ENCODE measurements around the gene DRGX.

The DRGX gene

GRCh38 chr10:49389361-49389933 is 6.4 kb downstream of the DRGX start:
- Histone ChIP-seq H3K9me3 (ENCODE audit: low read depth, low read length) (no peaks in the 10 kb centered on the region), H3K4me3 (no peak overlapping the region), H3K27ac (no peak overlapping the region), H3K36me3 (ENCODE audit: insufficient read depth, low read length) (no peaks in the 10 kb centered on the region), H3K9ac (ENCODE audit: insufficient read length) (no peak overlapping the region)
- DNase-seq (ENCODE audit: low read depth, low spot score): no peak
- TF ChIP-seq FOXP2 (optimal IDR thresholded peaks at IDR 0.05; ENCODE audit: control extremely low read depth, extremely low read length, insufficient read depth) (no peak), EZH2 (IDR thresholded peaks at IDR 0.05) (no peak), POLR2AphosphoS5 (IDR thresholded peaks at IDR 0.05; ENCODE audit: borderline replicate concordance, low read depth, low read length) (no peak)

- Histone ChIP-seq H3K4me3 (no peak overlapping the region), H3K27ac (no peak overlapping the region), H3K9ac (ENCODE audit: insufficient read length) (no peak overlapping the region), H3K36me3 (ENCODE audit: insufficient read depth, low read length) (no peaks in the 10 kb centered on the region), H3K9me3 (ENCODE audit: low read depth, low read length) (no peaks in the 10 kb centered on the region)
- no peak for DNase-seq (ENCODE audit: low read depth, low spot score)
- TF ChIP-seq POLR2AphosphoS5 (IDR thresholded peaks at IDR 0.05; ENCODE audit: borderline replicate concordance, low read depth, low read length) (no peak), FOXP2 (optimal IDR thresholded peaks at IDR 0.05; ENCODE audit: control extremely low read depth, extremely low read length, insufficient read depth) (no peak), EZH2 (IDR thresholded peaks at IDR 0.05) (no peak)
Measured at GRCh38 chr10:49388161-49388560, 7.7 kb downstream of the DRGX start.

GRCh38 chr10:49387071-49387470 is 8.8 kb downstream of the DRGX start:
- H3K4me3 ChIP-seq: no peak overlapping the region
- H3K9me3 ChIP-seq (ENCODE audit: low read depth, low read length): no peaks in the 10 kb centered on the region
- H3K36me3 ChIP-seq (ENCODE audit: insufficient read depth, low read length): no peaks in the 10 kb centered on the region
- H3K27ac ChIP-seq: no peak overlapping the region
- no peak overlapping the region for H3K9ac ChIP-seq (ENCODE audit: insufficient read length)
- DNase-seq (ENCODE audit: low read depth, low spot score): no peak
- TF ChIP-seq POLR2AphosphoS5 (IDR thresholded peaks at IDR 0.05; ENCODE audit: borderline replicate concordance, low read depth, low read length) (no peak), FOXP2 (optimal IDR thresholded peaks at IDR 0.05; ENCODE audit: control extremely low read depth, extremely low read length, insufficient read depth) (no peak), EZH2 (IDR thresholded peaks at IDR 0.05) (no peak)

GRCh38 chr10:49385939-49386922 is 9.7 kb downstream of the DRGX start:
- H3K4me3 ChIP-seq: no peak overlapping the region
- no peak overlapping the region for H3K9ac ChIP-seq (ENCODE audit: insufficient read length)
- TF ChIP-seq EZH2 (IDR thresholded peaks at IDR 0.05) (no peak), FOXP2 (optimal IDR thresholded peaks at IDR 0.05; ENCODE audit: control extremely low read depth, extremely low read length, insufficient read depth) (no peak), POLR2AphosphoS5 (IDR thresholded peaks at IDR 0.05; ENCODE audit: borderline replicate concordance, low read depth, low read length) (no peak)
- no peaks in the 10 kb centered on the region for H3K9me3 ChIP-seq (ENCODE audit: low read depth, low read length)
- H3K36me3 ChIP-seq (ENCODE audit: insufficient read depth, low read length): no peaks in the 10 kb centered on the region
- no peak for DNase-seq (ENCODE audit: low read depth, low spot score)
- H3K27ac ChIP-seq: no peak overlapping the region

DNA sequence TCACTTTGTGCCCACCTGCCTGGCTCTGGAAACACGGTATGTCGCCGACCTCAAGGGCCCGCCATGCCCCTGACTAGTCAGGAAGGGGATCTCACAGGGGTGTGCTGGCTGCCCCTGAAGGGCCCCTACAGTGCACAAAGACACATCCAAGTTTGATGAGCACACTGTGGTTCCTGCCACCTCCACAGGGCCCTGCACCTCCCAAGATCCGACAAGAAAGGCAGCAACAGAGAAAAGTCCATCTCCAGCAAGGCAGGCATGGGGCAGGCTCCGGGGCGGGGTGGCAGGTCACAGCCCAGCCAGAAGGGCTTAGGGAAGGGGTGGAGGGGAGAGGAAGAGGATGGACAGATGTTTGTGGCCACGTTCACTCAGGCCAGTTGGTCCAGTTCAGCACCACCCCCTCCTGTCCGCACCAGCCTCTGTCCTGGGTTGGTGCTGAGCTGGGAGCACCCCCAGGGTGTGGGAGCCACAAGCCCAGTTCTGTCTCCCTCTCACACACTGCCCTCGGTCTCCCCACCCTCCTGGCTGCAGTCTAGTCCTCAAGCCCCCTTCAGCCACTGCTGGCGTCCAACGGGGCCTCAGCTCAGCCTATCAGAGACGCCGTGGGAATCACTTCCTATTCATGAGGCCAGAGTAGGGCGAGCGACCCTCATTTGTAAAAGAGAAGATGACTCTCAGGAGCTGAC is 11.5 kb downstream of the DRGX start:
- no peak overlapping the region for H3K9ac ChIP-seq (ENCODE audit: insufficient read length)
- no peak overlapping the region for H3K4me3 ChIP-seq
- no peaks in the 10 kb centered on the region for H3K9me3 ChIP-seq (ENCODE audit: low read depth, low read length)
- H3K27ac ChIP-seq: no peak overlapping the region
- TF ChIP-seq EZH2 (IDR thresholded peaks at IDR 0.05) (no peak), POLR2AphosphoS5 (IDR thresholded peaks at IDR 0.05; ENCODE audit: borderline replicate concordance, low read depth, low read length) (no peak), FOXP2 (optimal IDR thresholded peaks at IDR 0.05; ENCODE audit: control extremely low read depth, extremely low read length, insufficient read depth) (no peak)
- no peaks in the 10 kb centered on the region for H3K36me3 ChIP-seq (ENCODE audit: insufficient read depth, low read length)
- DNase-seq (ENCODE audit: low read depth, low spot score): no peak

- Histone ChIP-seq H3K9ac (ENCODE audit: insufficient read length) (no peak overlapping the region), H3K9me3 (ENCODE audit: low read depth, low read length) (no peaks in the 10 kb centered on the region), H3K4me3 (no peak overlapping the region), H3K36me3 (ENCODE audit: insufficient read depth, low read length) (no peaks in the 10 kb centered on the region), H3K27ac (no peak overlapping the region)
- DNase-seq (ENCODE audit: low read depth, low spot score): no peak
- TF ChIP-seq FOXP2 (optimal IDR thresholded peaks at IDR 0.05; ENCODE audit: control extremely low read depth, extremely low read length, insufficient read depth) (no peak), EZH2 (IDR thresholded peaks at IDR 0.05) (no peak), POLR2AphosphoS5 (IDR thresholded peaks at IDR 0.05; ENCODE audit: borderline replicate concordance, low read depth, low read length) (no peak)
Measured at GRCh38 chr10:49383853-49384252, 12.0 kb downstream of the DRGX start.

GRCh38 chr10:49382826-49383225 is 13.1 kb downstream of the DRGX start:
- Histone ChIP-seq H3K36me3 (ENCODE audit: insufficient read depth, low read length) (no peaks in the 10 kb centered on the region), H3K9me3 (ENCODE audit: low read depth, low read length) (no peaks in the 10 kb centered on the region), H3K4me3 (no peak overlapping the region), H3K9ac (ENCODE audit: insufficient read length) (no peak overlapping the region), H3K27ac (no peak overlapping the region)
- no peak for DNase-seq (ENCODE audit: low read depth, low spot score)
- TF ChIP-seq POLR2AphosphoS5 (IDR thresholded peaks at IDR 0.05; ENCODE audit: borderline replicate concordance, low read depth, low read length) (no peak), FOXP2 (optimal IDR thresholded peaks at IDR 0.05; ENCODE audit: control extremely low read depth, extremely low read length, insufficient read depth) (no peak)

GRCh38 chr10:49382226-49382625 is 13.7 kb downstream of the DRGX start:
- Histone ChIP-seq H3K9ac (ENCODE audit: insufficient read length) (no peak overlapping the region), H3K36me3 (ENCODE audit: insufficient read depth, low read length) (no peaks in the 10 kb centered on the region), H3K9me3 (ENCODE audit: low read depth, low read length) (no peaks in the 10 kb centered on the region), H3K27ac (no peak overlapping the region), H3K4me3 (no peak overlapping the region)
- no peak for DNase-seq (ENCODE audit: low read depth, low spot score)
- TF ChIP-seq EZH2 (IDR thresholded peaks at IDR 0.05) (no peak), FOXP2 (optimal IDR thresholded peaks at IDR 0.05; ENCODE audit: control extremely low read depth, extremely low read length, insufficient read depth) (no peak), POLR2AphosphoS5 (IDR thresholded peaks at IDR 0.05; ENCODE audit: borderline replicate concordance, low read depth, low read length) (no peak)

Measured in SK-N-MC (cell line).